ENCODE measurements around the gene TSFM.

TSFM gene

DNA sequence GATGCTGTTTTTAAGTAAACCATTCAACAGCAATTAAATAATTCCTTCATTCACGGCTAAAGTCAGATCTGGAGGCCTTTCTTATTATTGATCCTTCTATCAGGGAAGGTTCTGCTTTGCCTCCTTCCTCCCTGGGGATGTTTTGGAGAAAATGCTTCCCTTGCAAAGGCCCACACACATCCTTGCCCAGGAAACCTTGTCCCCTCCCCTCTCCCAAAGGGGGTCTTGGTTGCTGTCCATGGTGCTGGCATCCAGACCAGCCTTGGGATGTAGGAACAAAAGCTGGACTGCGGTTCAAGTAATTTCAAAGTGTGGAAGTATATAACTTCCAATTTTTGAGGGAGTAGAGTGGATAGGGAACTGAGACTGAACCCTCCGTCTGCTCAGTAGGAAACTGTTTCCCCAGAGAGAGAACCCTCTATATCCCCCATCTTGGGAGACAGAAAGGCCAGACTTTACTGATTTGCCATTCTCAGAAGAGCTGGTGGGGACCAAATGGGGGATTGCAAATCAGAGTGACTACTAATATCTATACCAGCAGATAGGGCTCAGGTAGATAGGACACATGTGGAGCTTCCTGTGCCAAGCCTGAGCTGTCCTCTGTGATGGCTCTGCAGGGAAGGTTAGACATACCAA is 22.1 kb upstream of the TSFM start:
- H3K27ac ChIP-seq = no peak overlapping the region
- TF ChIP-seq, protein P1, sequence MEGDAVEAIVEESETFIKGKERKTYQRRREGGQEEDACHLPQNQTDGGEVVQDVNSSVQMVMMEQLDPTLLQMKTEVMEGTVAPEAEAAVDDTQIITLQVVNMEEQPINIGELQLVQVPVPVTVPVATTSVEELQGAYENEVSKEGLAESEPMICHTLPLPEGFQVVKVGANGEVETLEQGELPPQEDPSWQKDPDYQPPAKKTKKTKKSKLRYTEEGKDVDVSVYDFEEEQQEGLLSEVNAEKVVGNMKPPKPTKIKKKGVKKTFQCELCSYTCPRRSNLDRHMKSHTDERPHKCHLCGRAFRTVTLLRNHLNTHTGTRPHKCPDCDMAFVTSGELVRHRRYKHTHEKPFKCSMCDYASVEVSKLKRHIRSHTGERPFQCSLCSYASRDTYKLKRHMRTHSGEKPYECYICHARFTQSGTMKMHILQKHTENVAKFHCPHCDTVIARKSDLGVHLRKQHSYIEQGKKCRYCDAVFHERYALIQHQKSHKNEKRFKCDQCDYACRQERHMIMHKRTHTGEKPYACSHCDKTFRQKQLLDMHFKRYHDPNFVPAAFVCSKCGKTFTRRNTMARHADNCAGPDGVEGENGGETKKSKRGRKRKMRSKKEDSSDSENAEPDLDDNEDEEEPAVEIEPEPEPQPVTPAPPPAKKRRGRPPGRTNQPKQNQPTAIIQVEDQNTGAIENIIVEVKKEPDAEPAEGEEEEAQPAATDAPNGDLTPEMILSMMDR (IDR thresholded peaks at IDR 0.05) = no peak
- TF ChIP-seq ZFX (IDR thresholded peaks at IDR 0.05; ENCODE audit: borderline replicate concordance) = no peak

DNA sequence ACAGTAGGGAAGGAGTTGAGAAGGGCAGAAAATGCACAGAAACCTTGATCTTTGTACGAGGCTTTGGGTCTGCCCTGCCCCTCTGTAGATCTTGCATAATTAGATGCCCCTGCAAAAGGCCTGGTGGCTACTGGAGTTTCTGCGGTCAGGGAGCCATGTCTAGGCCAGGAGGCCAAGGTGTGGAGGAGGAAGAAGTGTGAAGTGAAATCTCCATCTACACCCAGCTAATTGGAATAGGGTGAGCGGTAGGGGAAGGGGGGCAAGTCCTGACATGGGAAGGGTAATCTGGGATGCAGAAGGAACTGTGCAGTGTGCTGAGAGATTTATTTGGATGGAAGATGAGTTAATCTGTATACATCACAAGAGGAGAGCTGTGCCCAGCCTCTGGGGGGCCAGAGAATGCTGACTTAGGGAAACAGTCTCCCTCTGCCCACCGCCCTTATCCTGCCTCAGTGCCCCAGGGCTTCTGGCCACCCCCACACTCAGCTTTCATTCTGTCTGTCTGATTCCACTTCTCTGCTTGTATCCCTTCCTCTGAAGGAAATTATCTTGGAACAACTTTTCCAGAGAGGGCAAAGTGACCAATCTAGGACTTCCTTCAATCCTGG is 21.1 kb upstream of the TSFM start:
- H3K27ac ChIP-seq = no peak overlapping the region
- TF ChIP-seq, protein P1 (IDR thresholded peaks at IDR 0.05) = no peak
- TF ChIP-seq ZFX (IDR thresholded peaks at IDR 0.05; ENCODE audit: borderline replicate concordance) = no peak

DNA sequence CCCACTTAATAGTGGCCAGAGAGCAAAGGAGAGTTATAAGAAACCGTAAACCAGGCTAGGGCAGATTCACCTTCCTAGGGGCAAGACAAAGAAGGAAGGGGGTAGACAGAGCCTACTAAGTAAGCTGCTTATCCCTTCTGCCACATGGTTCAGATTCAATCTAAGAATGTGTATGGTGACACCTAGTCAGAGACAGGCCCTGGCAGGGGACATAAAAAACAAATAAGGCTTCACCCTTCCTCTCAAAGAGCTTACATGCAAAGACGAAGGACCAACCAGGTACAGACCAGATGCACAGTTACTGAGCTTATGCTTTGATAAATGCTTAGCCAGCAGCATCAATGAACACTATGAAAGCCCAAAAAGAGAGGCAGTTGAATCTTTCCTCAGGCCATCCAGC is 20.1 kb upstream of the TSFM start:
- no peak overlapping the region for H3K27ac ChIP-seq
- TF ChIP-seq, protein P1 (IDR thresholded peaks at IDR 0.05) = no peak
- no peak for TF ChIP-seq ZFX (IDR thresholded peaks at IDR 0.05; ENCODE audit: borderline replicate concordance)

DNA sequence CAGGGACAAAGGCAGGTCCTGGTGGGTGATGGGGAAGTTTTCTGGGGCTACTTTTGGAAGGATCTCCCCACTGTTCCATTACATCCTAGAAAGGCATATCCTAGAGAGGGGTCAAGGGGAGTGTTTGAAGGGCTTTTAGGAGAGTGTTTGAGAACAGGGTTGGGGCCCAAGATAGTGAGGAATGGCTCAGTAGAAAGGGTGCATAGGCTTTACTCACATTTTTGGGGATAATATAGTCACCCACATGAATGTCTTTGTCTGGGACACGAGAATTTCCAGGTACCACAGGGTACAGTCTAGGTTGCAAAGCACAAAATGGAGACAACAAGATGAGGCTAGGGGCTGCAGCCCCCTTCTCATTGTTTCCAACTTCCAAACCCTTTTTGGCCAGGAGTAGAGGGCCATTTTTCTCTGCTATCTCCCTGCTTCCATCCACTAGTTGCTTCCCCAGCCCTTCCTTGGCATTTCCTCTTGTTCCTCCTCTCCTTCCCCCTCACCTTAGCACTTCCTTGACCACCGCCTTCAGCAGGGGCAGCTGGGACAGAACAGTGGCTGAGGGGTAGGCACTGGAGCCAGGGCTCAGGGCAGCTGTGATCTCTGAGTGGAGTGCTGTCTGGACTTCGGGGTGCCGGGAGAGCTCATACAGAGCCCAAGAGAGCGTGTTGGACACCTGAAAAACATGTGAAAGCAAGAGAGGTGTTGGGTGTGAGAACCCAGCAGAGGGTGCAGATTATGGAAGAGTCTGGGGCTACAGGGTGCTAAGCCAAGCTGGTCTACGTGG is 18.5 kb upstream of the TSFM start:
- H3K27ac ChIP-seq = no peak overlapping the region
- TF ChIP-seq ZFX (IDR thresholded peaks at IDR 0.05; ENCODE audit: borderline replicate concordance) = no peak
- TF ChIP-seq, protein P1 (IDR thresholded peaks at IDR 0.05) = no peak

DNA sequence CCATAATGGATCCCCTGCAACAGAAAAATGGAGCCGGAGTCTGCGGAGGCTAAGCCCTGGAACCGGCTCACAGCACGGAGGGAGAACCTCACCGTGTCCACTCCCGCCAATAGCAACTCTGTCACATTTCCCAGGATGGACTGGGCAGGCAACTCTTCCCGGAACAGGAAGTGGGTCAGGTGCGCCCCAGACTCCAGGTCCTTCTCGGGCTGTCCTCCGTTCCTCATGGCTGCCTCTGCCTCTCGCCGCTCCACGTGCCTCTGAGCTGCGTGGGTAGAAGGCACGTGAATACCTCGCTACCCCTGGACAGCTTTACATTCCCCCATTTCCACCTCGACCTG is 18.0 kb upstream of the TSFM start:
- TF ChIP-seq, protein P1 (IDR thresholded peaks at IDR 0.05) = no peak
- TF ChIP-seq ZFX (IDR thresholded peaks at IDR 0.05; ENCODE audit: borderline replicate concordance) = no peak

DNA sequence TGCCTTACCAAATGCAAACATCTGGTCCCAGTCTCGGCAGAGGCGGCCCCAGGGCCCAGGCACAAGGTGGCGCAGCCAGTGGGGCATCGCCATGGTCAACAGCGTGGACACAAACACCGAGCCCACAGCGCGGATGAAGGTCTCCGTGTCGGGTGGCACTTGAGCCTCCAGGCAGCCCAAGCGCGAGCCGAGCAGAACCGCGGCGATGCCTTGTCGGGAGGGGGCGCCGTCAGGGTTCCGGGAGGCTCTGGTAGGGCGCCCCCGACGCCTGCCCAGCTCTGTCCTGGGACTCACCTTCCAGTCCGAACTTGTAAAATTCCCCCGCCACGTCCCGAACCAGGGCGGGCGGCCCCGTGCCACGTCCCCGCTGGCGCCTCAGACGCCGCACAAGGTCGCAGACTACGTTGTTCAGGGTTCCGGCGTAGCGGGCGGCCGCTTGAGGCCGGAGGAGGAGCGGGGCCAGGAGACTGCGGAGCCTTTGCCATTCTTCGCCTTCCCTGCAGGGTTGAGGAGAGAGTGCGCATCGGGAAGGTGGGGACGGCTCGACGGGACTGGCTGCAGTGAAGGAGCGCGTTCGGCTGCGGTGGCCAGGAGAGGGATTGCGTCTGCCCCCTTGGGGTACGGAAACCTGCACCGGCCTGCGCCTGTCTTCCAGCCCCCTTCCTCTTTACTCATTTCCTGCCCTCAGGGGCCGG is 17.4 kb upstream of the TSFM start:
- H3K27ac ChIP-seq = peak overlapping the region; percentile 83
- TF ChIP-seq, protein P1 (IDR thresholded peaks at IDR 0.05) = peak; percentile 82
- no peak for TF ChIP-seq ZFX (IDR thresholded peaks at IDR 0.05; ENCODE audit: borderline replicate concordance)

More for the DNA sequence above, 18.0 kb upstream of the TSFM start:
- no peak overlapping the region for H3K27ac ChIP-seq

All from 22Rv1 (cell line).